ENCODE measurements around the gene SWAP70. TPM values are rescaled to one million over a fixed set of nuclear protein-coding genes. Genes with fewer than 3 reads are reported as not detected.

SWAP70 gene
- total RNA-seq, 1 experiment from 2014 or later, result 8.6 TPM

DNA sequence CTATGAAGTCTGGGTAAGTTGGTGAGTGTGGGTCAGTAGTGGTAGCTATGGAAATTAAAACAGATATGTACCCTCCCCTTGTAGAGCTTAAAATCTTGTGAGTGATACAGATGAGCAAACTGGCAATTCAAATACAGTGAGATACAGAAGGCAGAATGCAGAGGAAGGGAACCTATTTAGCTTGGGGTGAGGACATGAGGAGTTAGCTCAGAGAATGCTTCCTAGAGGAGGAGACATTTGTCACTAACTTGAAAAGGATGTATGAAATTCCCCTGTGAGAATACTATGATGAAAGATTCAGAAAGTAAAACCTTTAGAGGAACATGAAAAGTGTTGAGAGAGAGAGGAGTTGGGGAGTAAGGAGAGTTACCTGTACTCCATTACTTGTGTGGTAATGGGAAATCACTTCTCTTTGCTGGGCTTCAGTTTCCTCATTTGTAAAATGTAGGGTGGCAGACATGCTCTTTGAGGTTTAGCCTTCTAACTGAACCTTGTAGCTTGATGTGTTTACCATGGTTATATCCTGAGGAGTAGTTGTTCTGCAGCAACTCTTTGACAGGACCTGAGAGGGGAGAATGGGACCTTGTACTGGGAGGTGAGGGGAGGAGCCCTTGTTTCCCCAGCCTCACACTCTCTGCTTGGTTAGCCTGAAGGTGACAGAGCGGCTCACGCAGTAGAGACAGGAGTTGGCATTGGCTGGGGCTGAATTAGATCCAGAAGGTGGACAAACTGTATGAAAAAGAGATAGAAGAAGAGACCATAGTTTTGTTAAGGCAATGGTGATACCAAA, 17.9 kb downstream of the SWAP70 start:
- ATAC-seq, result no peak
- DNase-seq, result no peak
- Histone ChIP-seq H2AFZ (ENCODE audit: low read length) (no peak overlapping the region), H3K79me2 (ENCODE audit: low read length) (no peaks in the 10 kb centered on the region), H3F3A (ENCODE audit: low read length, unreplicated experiment) (no peaks in the 10 kb centered on the region), H3K4me1 (ENCODE audit: insufficient read depth, low read length) (no peaks in the 10 kb centered on the region), H3K9me2 (replicated peaks; ENCODE audit: low read length) (no peaks in the 10 kb centered on the region), H3K9me3 (ENCODE audit: low read length) (no peaks in the 10 kb centered on the region), H3K27me3 (ENCODE audit: low read length) (no peaks in the 10 kb centered on the region), H4K20me1 (ENCODE audit: low read length) (no peaks in the 10 kb centered on the region), H3K4me2 (ENCODE audit: low read length) (no peak overlapping the region), H3K27ac (ENCODE audit: low read length) (no peak overlapping the region), H3K36me3 (ENCODE audit: low read depth, low read length) (no peaks in the 10 kb centered on the region), H3K4me3 (ENCODE audit: low read length) (no peak overlapping the region), H3K9ac (ENCODE audit: low read length) (no peak overlapping the region)
- TF ChIP-seq, protein P1, sequence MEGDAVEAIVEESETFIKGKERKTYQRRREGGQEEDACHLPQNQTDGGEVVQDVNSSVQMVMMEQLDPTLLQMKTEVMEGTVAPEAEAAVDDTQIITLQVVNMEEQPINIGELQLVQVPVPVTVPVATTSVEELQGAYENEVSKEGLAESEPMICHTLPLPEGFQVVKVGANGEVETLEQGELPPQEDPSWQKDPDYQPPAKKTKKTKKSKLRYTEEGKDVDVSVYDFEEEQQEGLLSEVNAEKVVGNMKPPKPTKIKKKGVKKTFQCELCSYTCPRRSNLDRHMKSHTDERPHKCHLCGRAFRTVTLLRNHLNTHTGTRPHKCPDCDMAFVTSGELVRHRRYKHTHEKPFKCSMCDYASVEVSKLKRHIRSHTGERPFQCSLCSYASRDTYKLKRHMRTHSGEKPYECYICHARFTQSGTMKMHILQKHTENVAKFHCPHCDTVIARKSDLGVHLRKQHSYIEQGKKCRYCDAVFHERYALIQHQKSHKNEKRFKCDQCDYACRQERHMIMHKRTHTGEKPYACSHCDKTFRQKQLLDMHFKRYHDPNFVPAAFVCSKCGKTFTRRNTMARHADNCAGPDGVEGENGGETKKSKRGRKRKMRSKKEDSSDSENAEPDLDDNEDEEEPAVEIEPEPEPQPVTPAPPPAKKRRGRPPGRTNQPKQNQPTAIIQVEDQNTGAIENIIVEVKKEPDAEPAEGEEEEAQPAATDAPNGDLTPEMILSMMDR (conservative IDR thresholded peaks at IDR 0.05; ENCODE audit: low read depth, low read length), result no peak
- TF ChIP-seq EZH2phosphoT487 (IDR thresholded peaks at IDR 0.05; ENCODE audit: borderline replicate concordance, low read length), result no peak
- TF ChIP-seq EZH2 (IDR thresholded peaks at IDR 0.05; ENCODE audit: low read length, unreplicated experiment), result no peak
- ChIA-PET POLR2A (ENCODE audit: unreplicated experiment) (no interaction called here), CTCF (no interaction called here)
- BruUV-seq (replicated peaks), result no TSS peak
- intact Hi-C loops (cut with micrococcal nuclease), result no loop called here

DNA sequence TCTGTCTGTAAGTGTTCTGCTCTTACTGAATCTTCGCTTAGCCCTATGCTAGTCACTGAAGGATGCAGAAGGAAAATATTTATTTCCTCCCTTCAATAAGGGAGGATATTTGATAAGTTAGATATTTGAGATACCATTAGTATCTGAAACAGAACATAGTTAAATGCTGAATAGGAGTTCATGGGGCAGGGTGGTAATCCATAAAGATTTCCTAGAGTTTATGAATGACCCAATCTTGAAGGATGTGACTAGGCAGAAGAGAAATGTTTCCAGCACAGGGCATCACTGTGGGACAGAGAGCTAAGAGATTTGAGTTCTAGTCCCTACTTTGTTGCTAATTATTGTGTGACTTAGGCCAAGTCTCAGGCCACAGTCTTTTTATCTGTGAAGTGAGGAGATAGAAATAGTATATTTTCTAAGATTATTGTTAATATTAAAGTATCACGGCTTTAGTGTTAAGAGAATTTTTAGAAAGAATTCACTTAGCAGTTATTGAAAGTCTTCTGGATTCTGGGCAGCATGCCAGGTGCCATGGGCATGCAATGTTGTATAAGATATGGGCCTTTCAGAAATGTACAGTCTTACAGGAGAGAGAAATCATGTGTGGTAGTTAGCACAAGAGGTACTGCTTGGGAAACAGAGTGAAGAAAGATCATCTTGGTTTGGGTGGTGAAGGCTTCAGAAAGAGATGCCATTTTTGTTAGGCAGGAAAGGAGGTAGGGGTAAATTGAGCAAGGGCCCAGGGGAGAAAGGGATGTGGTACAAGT, 24.0 kb downstream of the SWAP70 start:
- ATAC-seq, result no peak
- Histone ChIP-seq H3K27me3 (ENCODE audit: low read length) (no peaks in the 10 kb centered on the region), H3K9ac (ENCODE audit: low read length) (no peak overlapping the region), H3K4me3 (ENCODE audit: low read length) (no peak overlapping the region), H3K36me3 (ENCODE audit: low read depth, low read length) (no peaks in the 10 kb centered on the region), H3K79me2 (ENCODE audit: low read length) (no peaks in the 10 kb centered on the region), H4K20me1 (ENCODE audit: low read length) (0 out of 2 replicates have a peak, but pooled peaks cover 3% of the 10 kb centered on the region), H3K4me1 (ENCODE audit: insufficient read depth, low read length) (peaks cover 30% of the 10 kb centered on the region), H3K9me2 (replicated peaks; ENCODE audit: low read length) (no peaks in the 10 kb centered on the region), H3K9me3 (ENCODE audit: low read length) (no peaks in the 10 kb centered on the region), H3K27ac (ENCODE audit: low read length) (no peak overlapping the region), H3F3A (ENCODE audit: low read length, unreplicated experiment) (no peaks in the 10 kb centered on the region), H3K4me2 (ENCODE audit: low read length) (no peak overlapping the region), H2AFZ (ENCODE audit: low read length) (no peak overlapping the region)
- CTCF ChIA-PET, result interaction anchor here (0.5 kb wide), 1 partner anchor 11 kb away, joined by 8 read pairs; no protein-coding TSS in a partner anchor
- TF ChIP-seq, protein P1 (conservative IDR thresholded peaks at IDR 0.05; ENCODE audit: low read depth, low read length), result no peak
- intact Hi-C loops (cut with micrococcal nuclease), result no loop called here
- no peak for DNase-seq
- POLR2A ChIA-PET (ENCODE audit: unreplicated experiment), result no interaction called here
- no TSS peak for BruUV-seq (replicated peaks)

Measured in PC-3 (cell line).